Measurements from ENCODE around the gene ARSD. TPM values are rescaled to one million over a fixed set of nuclear protein-coding genes. Genes with fewer than 3 reads are reported as not detected.

ARSD gene
- total RNA-seq, 1 experiment from 2014 or later: 3.0 TPM

DNA sequence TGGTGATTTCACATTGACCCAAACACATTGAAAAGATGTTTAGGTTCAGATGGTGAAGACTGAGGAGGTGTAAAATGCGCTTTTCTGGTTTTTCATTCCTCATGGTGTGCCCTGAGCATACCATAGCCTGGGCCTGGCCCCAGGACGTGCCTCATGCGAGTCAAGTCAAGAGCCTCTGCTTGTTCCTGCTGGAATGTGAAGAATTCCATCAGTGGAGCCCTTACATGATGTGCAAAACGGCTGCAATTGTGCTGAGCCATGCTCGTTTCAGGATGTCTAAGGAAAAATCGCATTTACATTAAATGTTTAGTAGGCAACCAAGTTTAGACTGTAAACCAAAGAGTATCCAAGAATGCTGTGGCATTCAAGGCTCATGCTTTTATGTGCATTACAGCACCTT is 65.5 kb downstream of the ARSD start (continued):
- TF ChIP-seq, protein P1, sequence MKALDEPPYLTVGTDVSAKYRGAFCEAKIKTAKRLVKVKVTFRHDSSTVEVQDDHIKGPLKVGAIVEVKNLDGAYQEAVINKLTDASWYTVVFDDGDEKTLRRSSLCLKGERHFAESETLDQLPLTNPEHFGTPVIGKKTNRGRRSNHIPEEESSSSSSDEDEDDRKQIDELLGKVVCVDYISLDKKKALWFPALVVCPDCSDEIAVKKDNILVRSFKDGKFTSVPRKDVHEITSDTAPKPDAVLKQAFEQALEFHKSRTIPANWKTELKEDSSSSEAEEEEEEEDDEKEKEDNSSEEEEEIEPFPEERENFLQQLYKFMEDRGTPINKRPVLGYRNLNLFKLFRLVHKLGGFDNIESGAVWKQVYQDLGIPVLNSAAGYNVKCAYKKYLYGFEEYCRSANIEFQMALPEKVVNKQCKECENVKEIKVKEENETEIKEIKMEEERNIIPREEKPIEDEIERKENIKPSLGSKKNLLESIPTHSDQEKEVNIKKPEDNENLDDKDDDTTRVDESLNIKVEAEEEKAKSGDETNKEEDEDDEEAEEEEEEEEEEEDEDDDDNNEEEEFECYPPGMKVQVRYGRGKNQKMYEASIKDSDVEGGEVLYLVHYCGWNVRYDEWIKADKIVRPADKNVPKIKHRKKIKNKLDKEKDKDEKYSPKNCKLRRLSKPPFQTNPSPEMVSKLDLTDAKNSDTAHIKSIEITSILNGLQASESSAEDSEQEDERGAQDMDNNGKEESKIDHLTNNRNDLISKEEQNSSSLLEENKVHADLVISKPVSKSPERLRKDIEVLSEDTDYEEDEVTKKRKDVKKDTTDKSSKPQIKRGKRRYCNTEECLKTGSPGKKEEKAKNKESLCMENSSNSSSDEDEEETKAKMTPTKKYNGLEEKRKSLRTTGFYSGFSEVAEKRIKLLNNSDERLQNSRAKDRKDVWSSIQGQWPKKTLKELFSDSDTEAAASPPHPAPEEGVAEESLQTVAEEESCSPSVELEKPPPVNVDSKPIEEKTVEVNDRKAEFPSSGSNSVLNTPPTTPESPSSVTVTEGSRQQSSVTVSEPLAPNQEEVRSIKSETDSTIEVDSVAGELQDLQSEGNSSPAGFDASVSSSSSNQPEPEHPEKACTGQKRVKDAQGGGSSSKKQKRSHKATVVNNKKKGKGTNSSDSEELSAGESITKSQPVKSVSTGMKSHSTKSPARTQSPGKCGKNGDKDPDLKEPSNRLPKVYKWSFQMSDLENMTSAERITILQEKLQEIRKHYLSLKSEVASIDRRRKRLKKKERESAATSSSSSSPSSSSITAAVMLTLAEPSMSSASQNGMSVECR (CRISPR knock-in tag; IDR thresholded peaks at IDR 0.05; ENCODE audit: borderline replicate concordance): no peak
- TF ChIP-seq ZNF416 (CRISPR knock-in tag; IDR thresholded peaks at IDR 0.05): no peak
- TF ChIP-seq, protein P2, sequence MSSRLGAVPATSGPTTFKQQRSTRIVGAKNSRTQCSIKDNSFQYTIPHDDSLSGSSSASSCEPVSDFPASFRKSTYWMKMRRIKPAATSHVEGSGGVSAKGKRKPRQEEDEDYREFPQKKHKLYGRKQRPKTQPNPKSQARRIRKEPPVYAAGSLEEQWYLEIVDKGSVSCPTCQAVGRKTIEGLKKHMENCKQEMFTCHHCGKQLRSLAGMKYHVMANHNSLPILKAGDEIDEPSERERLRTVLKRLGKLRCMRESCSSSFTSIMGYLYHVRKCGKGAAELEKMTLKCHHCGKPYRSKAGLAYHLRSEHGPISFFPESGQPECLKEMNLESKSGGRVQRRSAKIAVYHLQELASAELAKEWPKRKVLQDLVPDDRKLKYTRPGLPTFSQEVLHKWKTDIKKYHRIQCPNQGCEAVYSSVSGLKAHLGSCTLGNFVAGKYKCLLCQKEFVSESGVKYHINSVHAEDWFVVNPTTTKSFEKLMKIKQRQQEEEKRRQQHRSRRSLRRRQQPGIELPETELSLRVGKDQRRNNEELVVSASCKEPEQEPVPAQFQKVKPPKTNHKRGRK (CRISPR knock-in tag; IDR thresholded peaks at IDR 0.05; ENCODE audit: borderline replicate concordance): no peak
- TF ChIP-seq ZNF396 (CRISPR knock-in tag; IDR thresholded peaks at IDR 0.05; ENCODE audit: borderline replicate concordance): no peak
- TF ChIP-seq, protein P3, sequence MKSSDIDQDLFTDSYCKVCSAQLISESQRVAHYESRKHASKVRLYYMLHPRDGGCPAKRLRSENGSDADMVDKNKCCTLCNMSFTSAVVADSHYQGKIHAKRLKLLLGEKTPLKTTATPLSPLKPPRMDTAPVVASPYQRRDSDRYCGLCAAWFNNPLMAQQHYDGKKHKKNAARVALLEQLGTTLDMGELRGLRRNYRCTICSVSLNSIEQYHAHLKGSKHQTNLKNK (CRISPR knock-in tag; IDR thresholded peaks at IDR 0.05): no peak
- TF ChIP-seq EMX1 (CRISPR knock-in tag; IDR thresholded peaks at IDR 0.05): no peak
- TF ChIP-seq NR2C2 (CRISPR knock-in tag; IDR thresholded peaks at IDR 0.05): no peak
- TF ChIP-seq SOX15 (CRISPR knock-in tag; IDR thresholded peaks at IDR 0.05): no peak
- TF ChIP-seq ZNF219 (CRISPR knock-in tag; IDR thresholded peaks at IDR 0.05; ENCODE audit: borderline replicate concordance): no peak
- TF ChIP-seq, protein P4, sequence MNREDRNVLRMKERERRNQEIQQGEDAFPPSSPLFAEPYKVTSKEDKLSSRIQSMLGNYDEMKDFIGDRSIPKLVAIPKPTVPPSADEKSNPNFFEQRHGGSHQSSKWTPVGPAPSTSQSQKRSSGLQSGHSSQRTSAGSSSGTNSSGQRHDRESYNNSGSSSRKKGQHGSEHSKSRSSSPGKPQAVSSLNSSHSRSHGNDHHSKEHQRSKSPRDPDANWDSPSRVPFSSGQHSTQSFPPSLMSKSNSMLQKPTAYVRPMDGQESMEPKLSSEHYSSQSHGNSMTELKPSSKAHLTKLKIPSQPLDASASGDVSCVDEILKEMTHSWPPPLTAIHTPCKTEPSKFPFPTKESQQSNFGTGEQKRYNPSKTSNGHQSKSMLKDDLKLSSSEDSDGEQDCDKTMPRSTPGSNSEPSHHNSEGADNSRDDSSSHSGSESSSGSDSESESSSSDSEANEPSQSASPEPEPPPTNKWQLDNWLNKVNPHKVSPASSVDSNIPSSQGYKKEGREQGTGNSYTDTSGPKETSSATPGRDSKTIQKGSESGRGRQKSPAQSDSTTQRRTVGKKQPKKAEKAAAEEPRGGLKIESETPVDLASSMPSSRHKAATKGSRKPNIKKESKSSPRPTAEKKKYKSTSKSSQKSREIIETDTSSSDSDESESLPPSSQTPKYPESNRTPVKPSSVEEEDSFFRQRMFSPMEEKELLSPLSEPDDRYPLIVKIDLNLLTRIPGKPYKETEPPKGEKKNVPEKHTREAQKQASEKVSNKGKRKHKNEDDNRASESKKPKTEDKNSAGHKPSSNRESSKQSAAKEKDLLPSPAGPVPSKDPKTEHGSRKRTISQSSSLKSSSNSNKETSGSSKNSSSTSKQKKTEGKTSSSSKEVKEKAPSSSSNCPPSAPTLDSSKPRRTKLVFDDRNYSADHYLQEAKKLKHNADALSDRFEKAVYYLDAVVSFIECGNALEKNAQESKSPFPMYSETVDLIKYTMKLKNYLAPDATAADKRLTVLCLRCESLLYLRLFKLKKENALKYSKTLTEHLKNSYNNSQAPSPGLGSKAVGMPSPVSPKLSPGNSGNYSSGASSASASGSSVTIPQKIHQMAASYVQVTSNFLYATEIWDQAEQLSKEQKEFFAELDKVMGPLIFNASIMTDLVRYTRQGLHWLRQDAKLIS (CRISPR knock-in tag; IDR thresholded peaks at IDR 0.05; ENCODE audit: borderline replicate concordance): no peak
- no peak for TF ChIP-seq JUN (CRISPR knock-in tag; IDR thresholded peaks at IDR 0.05)
- no peak for TF ChIP-seq OVOL2 (CRISPR knock-in tag; IDR thresholded peaks at IDR 0.05; ENCODE audit: borderline replicate concordance)
- no peak for TF ChIP-seq ETV6 (CRISPR knock-in tag; IDR thresholded peaks at IDR 0.05)
- TF ChIP-seq MYBL2 (CRISPR knock-in tag; IDR thresholded peaks at IDR 0.05): no peak
- no peak for TF ChIP-seq NFE2L1 (CRISPR knock-in tag; IDR thresholded peaks at IDR 0.05)
- no peak for TF ChIP-seq ZNF263 (CRISPR knock-in tag; IDR thresholded peaks at IDR 0.05; ENCODE audit: low read depth)

DNA sequence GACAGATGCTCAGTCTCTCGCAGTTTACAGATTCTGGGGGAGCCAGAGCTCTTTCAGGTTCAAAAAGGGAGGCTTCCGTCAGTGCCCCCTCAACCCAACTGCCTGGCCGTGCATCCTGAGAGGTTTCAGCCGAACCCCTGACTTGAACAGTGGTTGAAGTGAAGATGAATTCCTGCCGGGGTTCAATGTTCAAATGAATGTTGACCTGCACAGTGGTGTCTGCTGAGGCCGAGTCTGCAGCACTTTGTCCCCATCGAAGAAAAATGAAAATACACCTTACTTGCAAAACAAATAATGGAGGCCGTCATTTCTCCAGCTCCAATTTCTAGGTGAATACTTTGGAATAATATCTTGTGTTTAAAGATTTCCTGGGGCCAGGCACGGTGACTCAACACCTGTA is 66.7 kb downstream of the ARSD start:
- Mint-ChIP-seq H3K27ac (no peak overlapping the region), H3K4me3 (no peak overlapping the region), H3K9me3 (no peaks in the 10 kb centered on the region), H3K36me3 (peaks cover 49% of the 10 kb centered on the region), H3K4me1 (peaks cover 7% of the 10 kb centered on the region), H3K27me3 (ENCODE audit: low read depth) (no peaks in the 10 kb centered on the region)
- DNase-seq (ENCODE audit: low spot score): no peak
- ChIA-PET POLR2A (no interaction called here), CTCF (no interaction called here)
- no peak for ATAC-seq
- no peak for TF ChIP-seq ZBTB21 (CRISPR knock-in tag; IDR thresholded peaks at IDR 0.05; ENCODE audit: borderline replicate concordance)
- no peak for TF ChIP-seq MXD4 (CRISPR knock-in tag; IDR thresholded peaks at IDR 0.05; ENCODE audit: borderline replicate concordance)
- no peak for TF ChIP-seq ZNF219 (CRISPR knock-in tag; IDR thresholded peaks at IDR 0.05; ENCODE audit: borderline replicate concordance)
- TF ChIP-seq, protein P5, sequence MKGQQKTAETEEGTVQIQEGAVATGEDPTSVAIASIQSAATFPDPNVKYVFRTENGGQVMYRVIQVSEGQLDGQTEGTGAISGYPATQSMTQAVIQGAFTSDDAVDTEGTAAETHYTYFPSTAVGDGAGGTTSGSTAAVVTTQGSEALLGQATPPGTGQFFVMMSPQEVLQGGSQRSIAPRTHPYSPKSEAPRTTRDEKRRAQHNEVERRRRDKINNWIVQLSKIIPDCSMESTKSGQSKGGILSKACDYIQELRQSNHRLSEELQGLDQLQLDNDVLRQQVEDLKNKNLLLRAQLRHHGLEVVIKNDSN (CRISPR knock-in tag; IDR thresholded peaks at IDR 0.05): no peak
- TF ChIP-seq NFYB (CRISPR knock-in tag; conservative IDR thresholded peaks at IDR 0.05; ENCODE audit: low read depth): no peak
- no peak for TF ChIP-seq ZNF671 (CRISPR knock-in tag; IDR thresholded peaks at IDR 0.05)
- TF ChIP-seq, protein P6, sequence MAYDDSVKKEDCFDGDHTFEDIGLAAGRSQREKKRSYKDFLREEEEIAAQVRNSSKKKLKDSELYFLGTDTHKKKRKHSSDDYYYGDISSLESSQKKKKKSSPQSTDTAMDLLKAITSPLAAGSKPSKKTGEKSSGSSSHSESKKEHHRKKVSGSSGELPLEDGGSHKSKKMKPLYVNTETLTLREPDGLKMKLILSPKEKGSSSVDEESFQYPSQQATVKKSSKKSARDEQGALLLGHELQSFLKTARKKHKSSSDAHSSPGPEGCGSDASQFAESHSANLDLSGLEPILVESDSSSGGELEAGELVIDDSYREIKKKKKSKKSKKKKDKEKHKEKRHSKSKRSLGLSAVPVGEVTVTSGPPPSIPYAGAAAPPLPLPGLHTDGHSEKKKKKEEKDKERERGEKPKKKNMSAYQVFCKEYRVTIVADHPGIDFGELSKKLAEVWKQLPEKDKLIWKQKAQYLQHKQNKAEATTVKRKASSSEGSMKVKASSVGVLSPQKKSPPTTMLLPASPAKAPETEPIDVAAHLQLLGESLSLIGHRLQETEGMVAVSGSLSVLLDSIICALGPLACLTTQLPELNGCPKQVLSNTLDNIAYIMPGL (CRISPR knock-in tag; IDR thresholded peaks at IDR 0.05): no peak
- TF ChIP-seq, protein P2 (CRISPR knock-in tag; IDR thresholded peaks at IDR 0.05; ENCODE audit: borderline replicate concordance): no peak
- TF ChIP-seq CREB1 (CRISPR knock-in tag; IDR thresholded peaks at IDR 0.05): no peak
- no peak for TF ChIP-seq JAZF1 (CRISPR knock-in tag; IDR thresholded peaks at IDR 0.05)
